Pulmonary artery endothelial cell (primary cell): ENCODE results near the gene CD274. TPM values are rescaled to one million over a fixed set of nuclear protein-coding genes. Genes with fewer than 3 reads are reported as not detected.
"Not testable (repeated sequence)": the region's sequence is repeated elsewhere in the genome, so short reads cannot be mapped to it uniquely, and the experiment has no call there.

ENCODE experiments used
- DNase-seq: peaks from one replicate; pipeline ENCODE4 v3.0.0-alpha.2; 2011; ENCODE audit warnings: low read depth, low spot score
- total RNA-seq: library from RNA; depleted of rRNA; stranded (reverse); fragments of >200 nt; gene quantifications from 2 replicates; pipeline ENCODE4 v1.2.3, GENCODE V29; 2014

The CD274 gene
- total RNA-seq, 1 donor from 2014 or later = 39.2 TPM

DNA sequence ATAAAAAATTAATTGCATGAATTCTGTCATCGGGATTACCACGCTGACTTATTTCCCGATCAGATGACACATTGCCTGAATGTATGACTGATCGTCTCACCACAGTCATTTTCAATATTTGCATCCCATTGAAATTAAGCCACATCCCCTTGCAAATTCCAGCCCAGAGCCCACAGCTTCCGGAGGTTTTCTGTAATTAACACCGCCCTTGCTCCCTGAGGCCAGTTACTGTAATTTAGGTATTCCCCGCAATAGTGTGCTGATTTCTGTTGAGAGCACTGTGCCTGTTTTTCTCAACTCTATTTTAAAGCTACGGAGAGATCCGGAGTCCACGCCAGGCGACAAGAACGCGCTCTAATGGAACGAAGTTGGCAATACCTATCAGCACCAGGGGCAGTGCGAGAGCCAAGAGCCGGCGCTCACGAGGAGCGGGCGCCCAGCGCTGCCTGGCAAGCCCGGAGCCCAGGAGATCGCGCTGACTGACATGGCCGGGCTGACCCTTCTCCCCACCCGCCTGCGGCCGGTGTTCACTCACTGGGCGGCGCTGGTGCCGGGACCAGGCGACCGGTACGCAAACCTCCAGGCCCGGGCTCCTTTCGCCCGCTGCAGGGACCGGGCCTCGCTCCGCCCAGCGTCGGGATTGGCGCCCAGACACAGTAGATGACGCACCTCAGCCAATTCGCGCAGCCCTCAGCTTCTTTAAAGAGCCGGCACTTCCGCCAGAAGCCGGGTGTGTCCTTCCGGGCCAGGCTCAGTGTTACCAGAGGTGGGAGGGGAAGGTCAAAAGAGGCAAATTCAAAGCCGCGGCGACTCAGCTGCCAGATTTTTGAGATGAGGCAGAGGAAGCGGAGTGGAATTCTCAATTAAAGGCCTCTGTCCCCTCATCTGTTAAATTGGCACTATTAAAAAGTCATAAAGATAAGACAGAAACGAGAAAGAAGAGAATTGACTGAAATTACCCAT is 12.8 kb upstream of the CD274 start, which contains the start of gene PLGRKT:
Gene PLGRKT (minus strand): TSS at position 672 of the 963 bp plus-strand sequence. CDS start 5,948 bp downstream, outside the sequence.
- peak; percentile 67 for DNase-seq

- DNase-seq = no peak
These were observed 11.8 kb upstream of the CD274 start for GRCh38 chr9:5438301-5439162.

- no peak for DNase-seq
These were observed 9.9 kb upstream of the CD274 start for GRCh38 chr9:5440426-5440825.

GRCh38 chr9:5441043-5441442 is 9.3 kb upstream of the CD274 start:
- DNase-seq = no peak

- no peak for DNase-seq
These were observed 7.8 kb upstream of the CD274 start for GRCh38 chr9:5442400-5443011.

DNA sequence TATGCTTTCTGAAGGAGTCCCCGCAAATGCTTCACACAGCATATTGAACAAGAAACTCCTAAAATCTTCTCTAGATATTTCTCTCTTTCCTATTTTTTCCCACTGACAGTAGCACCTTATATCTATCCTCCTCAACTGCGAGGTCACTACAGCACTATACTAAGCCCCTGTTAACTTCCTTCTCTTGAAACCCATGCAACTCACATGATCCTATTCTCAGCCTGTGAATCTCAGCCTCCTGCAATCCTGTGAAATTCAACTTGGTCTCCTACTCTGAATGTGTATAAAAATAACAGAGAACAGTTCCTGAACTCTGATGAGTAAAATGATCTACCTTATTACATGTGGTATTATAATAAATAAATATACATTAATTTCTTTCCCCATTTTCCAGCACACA is 6.5 kb upstream of the CD274 start:
- DNase-seq = no peak

DNA sequence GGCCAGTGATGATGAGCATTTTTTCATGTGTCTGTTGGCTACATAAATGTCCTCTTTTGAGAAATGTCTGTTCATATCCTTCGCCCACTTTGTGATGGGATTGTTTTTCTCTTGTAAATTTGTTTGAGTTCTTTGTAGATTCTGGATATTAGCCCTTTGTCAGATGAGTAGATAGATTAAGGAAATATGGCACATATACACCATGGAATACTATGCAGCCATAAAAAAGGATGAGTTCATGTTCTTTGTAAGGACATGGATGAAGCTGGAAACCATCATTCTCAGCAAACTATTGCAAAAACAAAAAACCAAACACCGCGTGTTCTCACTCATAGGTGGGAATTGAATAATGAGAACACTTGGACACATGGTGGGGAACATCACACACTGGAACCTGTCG is 5.2 kb upstream of the CD274 start:
- DNase-seq = not testable (repeated sequence)

DNA sequence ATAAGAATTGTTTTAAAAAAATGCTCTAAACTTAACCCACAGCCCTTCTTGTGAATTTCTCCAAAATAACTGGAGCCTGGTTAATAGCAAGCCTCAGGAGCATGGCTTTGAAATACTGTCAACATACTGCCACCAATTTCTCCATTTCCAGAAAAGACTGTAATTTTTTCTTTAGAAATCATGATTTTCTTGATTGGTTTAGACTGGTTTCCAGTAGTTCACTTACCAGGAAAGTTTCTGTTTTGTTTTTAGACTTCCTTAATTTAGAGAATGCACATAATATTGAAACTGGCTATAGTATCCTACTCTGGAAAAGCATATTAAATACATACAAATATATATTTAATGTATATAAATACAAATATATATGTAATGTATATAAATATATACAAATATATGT is 4.5 kb upstream of the CD274 start:
- no peak for DNase-seq

DNA sequence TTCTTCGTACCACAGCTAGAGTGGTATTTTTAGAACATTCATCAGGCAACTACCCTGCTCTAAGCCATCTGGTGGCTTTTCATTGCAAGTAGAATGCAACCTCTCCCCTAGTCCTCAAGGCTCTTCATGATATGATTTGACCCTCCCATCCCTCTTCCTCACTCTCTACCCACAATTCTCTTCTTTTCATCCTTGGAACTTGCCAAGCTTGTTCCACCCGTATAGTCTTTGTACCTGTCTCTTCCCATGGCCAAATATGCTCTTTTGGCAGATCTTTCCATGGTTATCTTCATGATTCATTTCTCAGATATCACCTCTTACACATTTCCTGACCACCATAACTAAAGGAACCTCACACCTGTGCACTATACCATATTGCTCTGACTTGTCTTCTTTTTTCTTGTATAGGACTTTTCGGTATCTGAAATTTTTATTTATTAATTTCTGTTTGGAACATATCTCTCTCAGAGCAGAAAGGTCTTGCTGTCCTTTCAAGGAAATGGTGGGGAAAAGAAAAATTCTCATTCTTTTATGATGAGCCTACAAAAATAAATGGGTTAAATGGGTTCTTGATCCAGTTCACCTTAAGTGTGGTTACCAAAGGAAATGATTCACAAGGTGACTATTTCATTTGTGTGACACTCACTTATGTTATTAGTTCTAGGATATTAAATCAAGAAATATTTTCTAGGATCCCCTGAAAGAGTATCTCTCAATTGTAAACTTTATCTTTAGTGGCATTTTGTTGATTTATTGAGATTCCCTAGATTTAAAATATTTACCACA is 3.7 kb upstream of the CD274 start:
- DNase-seq = no peak

- no peak for DNase-seq
These were observed 3.0 kb upstream of the CD274 start for GRCh38 chr9:5447337-5447736.

GRCh38 chr9:5448016-5448415 is 2.3 kb upstream of the CD274 start:
- no peak for DNase-seq

- DNase-seq = no peak
These were observed 1.6 kb upstream of the CD274 start for GRCh38 chr9:5448461-5449435.

GRCh38 chr9:5449521-5450358 is 602 bp upstream of the CD274 start:
- no peak for DNase-seq

GRCh38 chr9:5452286-5452609 is 1.9 kb downstream of the CD274 start:
- no peak for DNase-seq

DNA sequence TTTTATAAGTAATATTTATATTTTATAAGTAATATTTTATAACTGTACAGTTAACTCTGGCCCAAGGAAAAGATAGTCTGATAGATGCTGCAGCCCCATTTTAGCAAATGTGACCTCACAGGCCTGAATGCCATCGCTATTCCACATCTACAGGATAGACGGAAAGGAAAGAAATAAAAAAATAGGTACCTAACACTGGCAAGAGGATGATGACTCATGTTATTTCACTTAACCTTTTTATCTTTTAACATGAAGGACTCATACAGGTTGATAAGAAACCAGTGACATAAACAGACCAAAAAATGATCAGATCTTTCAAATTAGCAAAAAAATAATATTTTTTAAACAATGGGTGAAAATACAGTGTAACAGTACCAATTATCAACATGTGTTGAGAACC is 2.7 kb downstream of the CD274 start:
- no peak for DNase-seq

DNA sequence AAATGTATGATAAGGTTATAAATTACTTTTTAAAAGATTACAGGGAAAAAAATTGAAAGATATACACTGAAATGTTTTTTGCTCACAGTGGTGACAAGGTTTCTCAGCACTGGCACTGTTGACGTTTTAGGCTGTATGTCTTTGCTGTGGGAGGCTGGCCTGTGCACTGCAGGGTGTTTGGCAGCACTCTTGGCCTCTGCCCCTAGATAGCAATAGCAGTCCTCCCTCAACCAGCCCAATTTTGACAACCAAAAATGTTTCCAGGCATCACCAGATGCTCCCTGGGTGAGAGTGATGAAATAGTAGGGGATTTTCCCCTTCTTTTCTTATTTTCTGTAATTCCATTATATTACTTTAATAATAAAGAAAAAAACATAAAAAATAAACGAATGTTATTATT is 3.3 kb downstream of the CD274 start:
- DNase-seq = no peak

- no peak for DNase-seq
These were observed 4.8 kb downstream of the CD274 start for GRCh38 chr9:5455181-5455580.

- DNase-seq = no peak
These were observed 9.0 kb downstream of the CD274 start for GRCh38 chr9:5459289-5459829.

DNA sequence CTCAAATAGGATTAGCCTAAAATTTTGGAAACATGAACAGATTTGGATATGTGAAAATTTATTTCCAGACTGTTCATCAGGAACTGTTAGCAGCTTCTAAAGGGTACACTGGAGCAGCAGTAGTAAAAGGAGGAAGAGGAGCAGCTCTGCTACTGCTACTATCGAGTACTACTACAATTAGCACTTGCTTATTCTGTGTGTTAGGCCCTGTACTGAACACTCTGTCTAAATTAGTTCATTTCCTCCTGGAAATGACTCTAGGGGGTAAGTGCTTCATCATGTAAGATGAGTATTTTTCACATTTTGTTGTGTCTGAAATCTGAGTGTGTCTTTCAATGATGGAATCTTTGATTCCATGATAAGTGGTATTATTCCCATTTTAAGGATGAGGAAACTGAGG is 9.8 kb downstream of the CD274 start:
- no peak for DNase-seq
